Calu3 (cell line): ENCODE measurements around the gene AK2. TPM values are rescaled to one million over a fixed set of nuclear protein-coding genes. Genes with fewer than 3 reads are reported as not detected.
A peak's percentile ranks its signal among the peaks of the same experiment; 100 is the strongest.

Source experiments
- BruUV-seq: library from RNA; stranded (reverse); fragments of 400-500 nt; replicated peaks from 2 replicates; lab custom pipeline; 2021; lab: Mats Ljungman, UMichigan
- CTCF ChIA-PET: fragments of 300-600 bp; sonication (Branson Sonifier 250); formaldehyde crosslinking; loops from one replicate; lab custom pipeline; 2022; ENCODE audit warnings: antibody characterized with exemption; lab: Charles Lee
- DNase-seq: peaks from one replicate; pipeline ENCODE4 v3.0.0; 2022
- H3K27ac Mint-ChIP-seq: one replicate; pipeline ENCODE4 v1.8.0; 2022; ENCODE audit warnings: mixed read lengths; ENCODE audit not compliant: unreplicated experiment
- H3K27me3 Mint-ChIP-seq: one replicate; pipeline ENCODE4 v1.8.0; 2022; ENCODE audit warnings: mixed read lengths; ENCODE audit not compliant: unreplicated experiment
- H3K36me3 Mint-ChIP-seq: one replicate; pipeline ENCODE4 v1.8.0; 2022; ENCODE audit warnings: mild to moderate bottlenecking, moderate library complexity, mixed read lengths; ENCODE audit not compliant: insufficient read depth, unreplicated experiment
- H3K4me1 Mint-ChIP-seq: one replicate; pipeline ENCODE4 v1.8.0; 2022; ENCODE audit warnings: mild to moderate bottlenecking, low read depth, mixed read lengths; ENCODE audit not compliant: unreplicated experiment
- H3K4me3 Mint-ChIP-seq: one replicate; pipeline ENCODE4 v1.8.0; 2022; ENCODE audit warnings: mild to moderate bottlenecking, low read depth, moderate library complexity, mixed read lengths; ENCODE audit not compliant: unreplicated experiment
- H3K9me3 Mint-ChIP-seq: one replicate; pipeline ENCODE4 v1.8.0; 2022; ENCODE audit warnings: low read depth, mixed read lengths; ENCODE audit not compliant: unreplicated experiment
- intact Hi-C: fragments of 100-400 bp; cut with micrococcal nuclease; formaldehyde crosslinking; loops from one replicate; pipeline ENCODE4 v1.10.0; 2022; ENCODE audit not compliant: unreplicated experiment
- total RNA-seq: library from RNA; stranded (reverse); gene quantifications from 2 replicates; pipeline ENCODE4 v1.2.3, GENCODE V29; 2022
- TF ChIP-seq, protein P1 (sequence below): fragments of 200-600 bp; IDR thresholded peaks from one replicate; pipeline ENCODE4 v1.8.0; 2022; ENCODE audit warnings: antibody characterized with exemption; ENCODE audit not compliant: unreplicated experiment

The AK2 gene
- total RNA-seq, 1 experiment from 2014 or later = 226 TPM

DNA sequence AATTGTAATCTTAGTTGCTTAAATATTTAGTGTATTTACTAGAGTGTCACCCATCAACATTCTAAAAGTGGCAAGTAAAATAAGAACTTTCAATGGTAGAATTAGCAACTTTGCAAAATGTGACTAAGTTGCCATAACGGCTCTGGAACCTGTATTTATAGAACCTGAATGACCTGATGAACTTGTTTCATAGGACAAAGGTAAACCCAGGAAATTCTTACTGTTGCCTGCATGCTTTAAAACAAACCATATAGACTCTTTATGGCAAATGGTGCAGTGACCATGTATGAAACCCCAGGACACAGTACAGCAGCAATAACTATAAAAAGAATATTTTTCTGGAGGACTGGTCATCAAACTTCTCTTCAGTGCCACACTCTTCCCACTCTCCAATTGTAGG is 22.9 kb downstream of the AK2 start:
- peak overlapping the region; percentile 6 for H3K27ac Mint-ChIP-seq
- no peaks in the 10 kb centered on the region for H3K27me3 Mint-ChIP-seq
- peaks cover 50% of the 10 kb centered on the region for H3K36me3 Mint-ChIP-seq
- TF ChIP-seq, protein P1, sequence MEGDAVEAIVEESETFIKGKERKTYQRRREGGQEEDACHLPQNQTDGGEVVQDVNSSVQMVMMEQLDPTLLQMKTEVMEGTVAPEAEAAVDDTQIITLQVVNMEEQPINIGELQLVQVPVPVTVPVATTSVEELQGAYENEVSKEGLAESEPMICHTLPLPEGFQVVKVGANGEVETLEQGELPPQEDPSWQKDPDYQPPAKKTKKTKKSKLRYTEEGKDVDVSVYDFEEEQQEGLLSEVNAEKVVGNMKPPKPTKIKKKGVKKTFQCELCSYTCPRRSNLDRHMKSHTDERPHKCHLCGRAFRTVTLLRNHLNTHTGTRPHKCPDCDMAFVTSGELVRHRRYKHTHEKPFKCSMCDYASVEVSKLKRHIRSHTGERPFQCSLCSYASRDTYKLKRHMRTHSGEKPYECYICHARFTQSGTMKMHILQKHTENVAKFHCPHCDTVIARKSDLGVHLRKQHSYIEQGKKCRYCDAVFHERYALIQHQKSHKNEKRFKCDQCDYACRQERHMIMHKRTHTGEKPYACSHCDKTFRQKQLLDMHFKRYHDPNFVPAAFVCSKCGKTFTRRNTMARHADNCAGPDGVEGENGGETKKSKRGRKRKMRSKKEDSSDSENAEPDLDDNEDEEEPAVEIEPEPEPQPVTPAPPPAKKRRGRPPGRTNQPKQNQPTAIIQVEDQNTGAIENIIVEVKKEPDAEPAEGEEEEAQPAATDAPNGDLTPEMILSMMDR = no peak
- intact Hi-C loops = no loop called here
- no peaks in the 10 kb centered on the region for H3K9me3 Mint-ChIP-seq
- BruUV-seq = no TSS peak
- H3K4me3 Mint-ChIP-seq = no peak overlapping the region
- CTCF ChIA-PET = no interaction called here
- DNase-seq = no peak
- H3K4me1 Mint-ChIP-seq = peaks cover 44% of the 10 kb centered on the region

DNA sequence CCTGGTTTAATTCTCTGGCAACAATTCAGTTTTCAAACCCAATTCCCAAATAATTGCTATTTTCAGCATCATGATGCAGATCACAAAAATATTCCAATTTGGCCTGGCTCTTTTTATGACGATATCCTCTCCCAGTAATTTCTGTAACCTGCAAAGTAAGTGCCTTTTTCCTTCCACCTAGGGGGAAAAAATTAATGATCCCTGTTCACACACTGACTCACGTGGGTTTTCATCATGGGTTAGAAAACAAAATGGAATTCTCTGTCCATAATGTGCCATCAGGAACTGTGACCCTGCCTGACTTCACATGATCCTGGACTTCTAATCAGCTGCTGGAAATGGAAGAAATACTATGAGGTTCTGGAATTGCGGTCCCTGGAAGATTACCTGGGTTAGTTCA is 24.5 kb downstream of the AK2 start:
- Mint-ChIP-seq H3K4me1 (peaks cover 60% of the 10 kb centered on the region), H3K27me3 (no peaks in the 10 kb centered on the region), H3K4me3 (no peak overlapping the region), H3K9me3 (no peaks in the 10 kb centered on the region), H3K36me3 (peaks cover 45% of the 10 kb centered on the region), H3K27ac (peak overlapping the region; percentile 47)
- CTCF ChIA-PET = no interaction called here
- intact Hi-C loops = no loop called here
- TF ChIP-seq, protein P1 = no peak
- DNase-seq = no peak
- no TSS peak for BruUV-seq

DNA sequence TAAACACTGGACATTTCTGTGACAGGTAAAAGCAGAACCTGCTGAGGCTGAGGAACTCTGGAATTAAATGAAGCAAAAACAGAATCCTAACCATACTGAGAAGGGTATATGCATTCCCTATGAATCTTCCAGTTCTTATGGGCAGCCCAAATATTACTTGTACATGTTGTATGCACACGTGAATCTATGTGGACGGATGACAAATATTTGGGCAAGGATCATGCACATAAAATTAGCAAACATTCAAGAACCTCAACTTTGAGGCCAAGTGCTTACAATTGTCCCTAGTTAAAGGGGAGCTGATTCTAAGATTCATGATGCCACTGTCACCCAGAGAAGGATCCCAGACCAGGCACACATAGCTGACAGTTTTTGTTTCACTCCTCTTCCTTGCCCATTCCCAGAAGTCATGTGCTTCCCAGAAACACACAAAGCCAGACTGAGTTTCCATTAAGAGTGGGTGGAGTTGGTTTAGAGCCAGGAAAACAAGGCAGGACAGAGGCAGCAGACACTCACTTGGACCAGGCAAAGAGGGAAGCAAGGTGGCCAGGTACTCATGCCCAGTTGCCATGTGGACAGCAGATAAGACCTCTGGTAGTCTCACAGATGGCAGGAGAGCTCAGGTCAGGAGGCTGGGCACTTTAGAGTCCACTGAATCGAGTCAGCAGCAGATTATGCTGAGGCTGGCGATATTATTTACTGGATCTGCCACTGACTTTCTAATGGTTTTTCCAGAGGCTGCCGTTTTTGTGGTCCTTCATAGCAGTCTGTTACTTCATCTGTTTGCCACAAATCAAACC is 25.6 kb downstream of the AK2 start:
- no peak overlapping the region for H3K27ac Mint-ChIP-seq
- no peak for DNase-seq
- no peak overlapping the region for H3K4me3 Mint-ChIP-seq
- H3K9me3 Mint-ChIP-seq = no peaks in the 10 kb centered on the region
- no peaks in the 10 kb centered on the region for H3K27me3 Mint-ChIP-seq
- peaks cover 56% of the 10 kb centered on the region for H3K36me3 Mint-ChIP-seq
- TF ChIP-seq, protein P1 = no peak
- intact Hi-C loops = no loop called here
- CTCF ChIA-PET = no interaction called here
- H3K4me1 Mint-ChIP-seq = peaks cover 65% of the 10 kb centered on the region
- BruUV-seq = no TSS peak

GRCh38 chr1:33009561-33009960 is 27.1 kb downstream of the AK2 start:
- H3K27ac Mint-ChIP-seq = no peak overlapping the region
- intact Hi-C loops = no loop called here
- no TSS peak for BruUV-seq

More at GRCh38 chr1:33009561-33009960, 27.1 kb downstream of the AK2 start:
- Mint-ChIP-seq H3K4me3 (no peak overlapping the region), H3K4me1 (peaks cover 61% of the 10 kb centered on the region), H3K27me3 (no peaks in the 10 kb centered on the region), H3K9me3 (no peaks in the 10 kb centered on the region), H3K36me3 (peaks cover 61% of the 10 kb centered on the region)
- CTCF ChIA-PET = interaction anchor here (1.1 to 3.2 kb wide), 3 partner anchors 11 to 76 kb away, joined by 3 to 42 read pairs (median 5); no protein-coding TSS in a partner anchor
- no peak for DNase-seq
- TF ChIP-seq, protein P1 = no peak
